ENCODE data around the gene CIBAR2.

Gene CIBAR2

DNA sequence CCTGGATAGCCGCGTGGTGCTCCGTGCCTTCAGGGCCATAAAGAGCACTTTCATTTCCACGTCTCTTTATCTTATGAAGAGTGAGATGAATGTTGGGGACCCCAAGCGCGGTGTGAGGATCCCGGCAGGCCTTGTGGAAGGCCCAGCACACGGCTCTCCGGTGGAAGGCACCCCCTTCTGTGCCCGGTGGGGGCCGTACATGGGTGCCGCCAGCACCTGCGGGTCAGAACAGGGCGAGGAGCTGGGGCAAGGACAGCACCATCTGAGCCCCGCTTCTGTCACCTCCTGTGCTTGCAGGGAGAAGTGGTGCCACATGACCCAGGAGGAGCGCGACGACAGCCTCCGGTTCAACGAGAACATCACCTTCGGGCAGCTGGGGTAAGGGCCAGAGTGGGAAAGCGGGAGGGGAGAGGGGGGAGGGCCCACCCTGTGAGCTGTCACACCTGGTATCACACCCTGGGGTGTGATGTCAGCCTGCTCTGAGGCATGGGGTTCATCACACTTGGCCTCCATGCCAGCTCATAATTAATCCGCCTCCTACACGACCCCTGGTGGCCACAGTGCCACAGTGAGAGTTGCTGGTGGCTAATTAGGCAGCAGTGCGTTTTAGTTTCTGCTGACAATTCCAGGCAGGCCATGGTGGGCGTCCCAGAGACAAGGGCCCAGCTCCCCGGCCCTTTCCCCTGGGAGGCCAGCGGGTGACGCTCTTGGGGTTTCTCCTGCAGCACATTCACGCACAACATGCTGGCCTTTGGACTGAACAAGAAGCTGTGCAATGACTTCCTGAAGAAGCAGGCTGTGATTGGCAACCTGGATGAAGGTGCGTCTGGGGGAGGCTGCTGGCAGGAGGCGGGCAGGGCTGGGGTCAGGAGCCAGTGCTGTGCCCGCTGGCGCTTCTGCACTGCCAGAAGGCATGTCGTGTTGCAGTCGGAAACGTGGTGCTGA, 25.7 kb downstream of the CIBAR2 start:
- DNase-seq (ENCODE audit: extremely low spot score, insufficient read length, low read depth) (peak; percentile 57), FAIRE-seq (peak; percentile 89)

DNA sequence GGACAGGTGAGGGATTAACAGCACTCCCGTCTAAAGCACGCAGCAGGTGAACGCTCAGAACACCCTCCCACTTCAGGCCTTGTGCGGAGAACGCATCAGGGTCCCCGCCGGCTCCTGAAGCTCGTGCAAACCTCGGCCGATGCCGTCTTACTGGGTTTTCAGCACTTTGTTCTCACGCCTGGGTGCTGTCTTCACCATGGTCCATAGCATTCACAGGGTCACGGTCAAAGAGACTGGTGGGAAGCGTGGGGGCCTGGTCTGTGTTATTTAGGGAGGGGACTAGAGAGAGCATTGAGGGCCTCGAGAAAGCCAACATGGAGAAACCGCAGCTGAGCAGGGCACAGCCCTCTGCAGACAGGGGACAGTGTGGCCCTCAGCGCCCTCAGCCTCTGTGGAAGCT, 26.6 kb downstream of the CIBAR2 start:
- no peak for DNase-seq (ENCODE audit: extremely low spot score, insufficient read length, low read depth)
- no peak for FAIRE-seq

DNA sequence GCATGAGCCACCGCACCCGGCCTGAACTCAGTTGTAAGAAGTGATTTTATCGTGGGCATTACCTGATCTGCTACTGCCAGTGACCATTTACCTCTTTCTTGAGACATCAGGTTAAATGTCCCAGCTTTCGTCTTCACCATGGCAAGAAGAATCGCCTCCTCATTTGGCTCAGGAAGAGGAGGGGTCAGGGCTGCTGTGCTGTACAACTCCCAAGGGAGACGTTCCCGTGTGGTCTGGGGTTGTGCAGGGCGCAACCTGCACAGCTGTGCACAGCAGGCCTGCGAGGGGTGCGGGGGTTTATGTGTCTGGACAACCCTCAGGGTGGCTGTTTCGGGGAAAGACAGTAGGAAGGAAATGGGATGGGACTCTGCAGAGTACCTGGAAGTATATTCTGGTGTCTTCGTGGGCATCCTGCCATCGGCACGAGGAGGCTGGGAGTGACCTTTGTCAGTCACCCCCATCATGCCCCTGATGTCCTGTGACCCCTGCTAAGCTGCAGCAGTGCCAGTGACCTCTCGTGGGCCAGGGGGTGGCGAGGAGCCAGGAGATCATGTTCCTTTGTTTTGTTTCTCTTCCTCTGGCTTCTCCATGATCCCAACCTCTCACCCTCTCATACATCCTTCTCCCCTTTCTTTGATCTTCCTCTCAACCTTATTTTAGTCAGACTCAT, 27.3 kb downstream of the CIBAR2 start:
- no peak for DNase-seq (ENCODE audit: extremely low spot score, insufficient read length, low read depth)
- FAIRE-seq: peak; percentile 45

DNA sequence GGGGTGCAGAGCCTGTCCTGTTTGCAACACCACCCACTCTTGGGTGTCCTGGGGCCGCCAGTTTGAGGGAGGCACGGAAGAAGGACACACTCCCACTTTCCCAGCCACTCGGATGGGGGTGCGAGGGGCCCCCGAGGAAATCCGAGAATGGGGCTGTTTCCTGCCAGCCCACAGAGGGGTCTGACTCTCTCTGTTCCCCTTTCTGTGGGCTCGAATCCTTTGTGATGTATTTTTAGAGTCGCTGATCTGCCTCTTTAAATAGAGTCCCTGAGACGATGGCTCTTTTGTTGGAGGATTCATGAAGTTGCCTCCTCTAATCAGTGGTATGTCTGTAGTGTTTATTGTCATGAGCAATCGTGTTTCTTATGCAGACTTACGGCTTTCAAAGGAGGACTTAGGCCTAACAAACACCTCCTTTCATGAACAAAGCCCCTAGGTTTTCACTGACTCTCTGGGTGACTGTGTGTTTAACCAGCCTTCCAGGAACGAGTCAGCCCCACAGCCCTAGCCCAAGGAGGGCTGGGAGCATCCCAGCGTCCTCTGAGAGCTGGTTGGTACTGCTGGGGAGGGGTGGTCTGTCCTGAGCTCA, 29.1 kb downstream of the CIBAR2 start:
- DNase-seq (ENCODE audit: extremely low spot score, insufficient read length, low read depth): no peak
- peak; percentile 46 for FAIRE-seq

GRCh38 chr16:85082173-85083050, 29.9 kb downstream of the CIBAR2 start:
- no peak for FAIRE-seq
- no peak for DNase-seq (ENCODE audit: extremely low spot score, insufficient read length, low read depth)

DNA sequence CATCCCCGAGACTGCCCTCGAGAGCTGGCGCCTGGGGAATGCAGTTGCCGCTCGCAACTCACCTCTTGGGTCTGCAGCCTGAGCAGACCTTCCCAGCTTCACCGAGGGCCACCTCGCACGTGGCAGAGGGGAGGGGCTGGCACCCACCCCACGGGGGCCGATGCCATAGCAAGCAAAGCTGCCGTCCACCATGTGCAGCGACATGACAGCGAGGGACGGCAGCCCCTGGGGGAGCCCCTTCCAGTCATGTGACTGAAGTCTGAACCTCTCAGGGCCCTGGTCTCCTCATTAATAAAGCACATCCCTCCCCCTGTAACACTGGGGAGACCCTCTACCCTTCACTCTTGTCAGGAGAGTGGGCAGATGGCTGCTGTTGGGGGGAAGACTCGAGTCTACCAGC, 30.5 kb downstream of the CIBAR2 start:
- FAIRE-seq: no peak
- no peak for DNase-seq (ENCODE audit: extremely low spot score, insufficient read length, low read depth)

DNA sequence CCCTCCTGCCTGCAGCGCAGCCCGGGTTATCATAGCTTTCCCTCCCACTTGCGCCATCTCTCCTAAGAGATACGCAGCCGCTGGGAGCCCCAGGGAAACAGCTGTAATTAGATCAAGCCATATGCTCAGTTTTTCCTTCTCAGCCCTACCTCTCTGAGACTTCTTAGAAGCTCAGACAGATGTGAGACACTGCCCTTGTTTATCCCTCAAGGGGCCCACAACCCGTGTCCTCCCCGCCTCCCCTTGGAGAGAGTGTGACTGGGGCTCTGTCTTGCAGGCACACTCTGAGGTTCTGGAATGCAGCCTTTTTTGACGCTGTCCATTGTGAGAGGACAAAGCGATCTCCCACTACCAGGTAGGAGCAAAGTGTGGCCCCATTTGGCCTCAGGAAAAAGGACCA, 31.2 kb downstream of the CIBAR2 start:
- FAIRE-seq (no peak), DNase-seq (ENCODE audit: extremely low spot score, insufficient read length, low read depth) (no peak)

- DNase-seq (ENCODE audit: extremely low spot score, insufficient read length, low read depth) (no peak), FAIRE-seq (no peak)
Measured at GRCh38 chr16:85079785-85080570, 32.3 kb downstream of the CIBAR2 start.

DNA sequence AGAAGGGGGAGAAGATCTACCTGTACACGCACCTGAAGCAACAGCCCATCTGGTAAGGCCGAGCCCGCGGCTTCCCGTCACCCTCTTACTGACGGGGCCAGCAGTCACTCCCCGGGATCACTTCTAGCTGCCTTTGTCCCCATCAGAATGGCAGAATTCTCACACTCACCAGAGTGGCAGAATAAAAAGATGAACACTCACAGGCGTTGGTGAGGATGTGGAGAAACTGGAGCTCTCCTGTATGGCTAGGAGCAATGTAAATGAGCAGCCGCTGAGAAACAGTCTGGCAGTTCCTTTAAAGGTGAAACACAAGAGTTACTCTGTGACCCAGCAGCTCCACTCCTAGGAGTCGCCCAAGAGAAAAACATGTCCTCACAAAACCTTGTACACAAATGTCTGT, 33.3 kb downstream of the CIBAR2 start:
- DNase-seq (ENCODE audit: extremely low spot score, insufficient read length, low read depth) (no peak), FAIRE-seq (no peak)

GRCh38 chr16:85078226-85078625, 34.0 kb downstream of the CIBAR2 start:
- DNase-seq (ENCODE audit: extremely low spot score, insufficient read length, low read depth) (no peak), FAIRE-seq (no peak)

GRCh38 chr16:85077576-85078125, 34.6 kb downstream of the CIBAR2 start:
- no peak for FAIRE-seq
- no peak for DNase-seq (ENCODE audit: extremely low spot score, insufficient read length, low read depth)

DNA sequence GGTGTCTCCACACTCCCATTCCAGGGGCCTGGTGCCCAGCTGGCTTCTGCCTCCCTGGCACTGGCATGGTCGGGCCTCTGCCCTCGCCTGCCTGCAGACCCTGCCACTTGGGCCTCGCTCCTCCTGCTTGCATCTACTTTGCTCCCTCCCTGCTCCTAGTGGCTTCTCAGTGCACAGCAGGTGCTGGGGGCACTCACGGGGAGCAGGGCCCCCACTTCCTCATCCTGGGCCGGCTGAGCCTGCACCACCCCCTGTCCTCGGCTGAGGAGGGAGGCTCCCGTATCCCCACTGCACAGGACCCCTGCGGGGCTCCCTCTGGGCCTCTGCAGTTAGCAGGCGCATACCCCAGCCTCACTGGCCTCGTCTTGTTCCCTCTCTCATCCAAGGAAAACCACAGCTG, 35.2 kb downstream of the CIBAR2 start:
- FAIRE-seq (no peak), DNase-seq (ENCODE audit: extremely low spot score, insufficient read length, low read depth) (no peak)

DNA sequence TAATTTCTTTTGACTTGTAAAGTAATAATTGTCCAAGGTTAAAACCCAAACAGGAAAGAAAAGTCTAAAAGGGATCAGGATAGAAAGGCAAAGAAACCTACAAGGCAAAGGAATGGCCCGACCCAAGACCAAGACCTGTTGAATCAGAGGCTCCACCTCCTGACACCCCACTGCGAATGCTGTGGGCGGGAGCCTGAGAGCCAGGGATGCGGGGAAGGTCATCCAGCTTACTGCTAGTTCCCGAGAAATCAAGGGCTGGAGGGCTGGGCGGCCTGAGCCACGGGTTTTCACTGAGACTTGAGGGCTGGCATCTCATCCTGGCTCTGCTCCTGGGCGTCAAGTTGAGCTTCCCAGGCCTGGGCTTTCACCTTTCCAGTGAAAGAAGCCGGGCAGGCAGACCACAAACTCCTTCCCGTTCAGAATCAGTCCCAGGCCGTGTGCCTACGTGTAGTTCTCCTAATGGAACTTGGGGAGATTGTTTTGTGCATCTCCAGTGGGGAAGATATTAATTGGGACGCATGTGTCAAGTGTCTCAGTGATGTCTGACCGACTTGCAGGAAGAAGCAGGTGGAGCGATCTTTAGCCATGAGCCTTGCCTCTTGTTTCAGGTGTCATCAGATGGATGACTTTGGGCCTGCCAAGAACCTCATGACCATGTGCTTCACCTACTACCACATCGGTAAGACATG, 36.9 kb downstream of the CIBAR2 start:
- FAIRE-seq (no peak), DNase-seq (ENCODE audit: extremely low spot score, insufficient read length, low read depth) (no peak)

GRCh38 chr16:85074225-85074914, 37.9 kb downstream of the CIBAR2 start:
- FAIRE-seq (no peak), DNase-seq (ENCODE audit: extremely low spot score, insufficient read length, low read depth) (no peak)

GRCh38 chr16:85072947-85073346, 39.3 kb downstream of the CIBAR2 start:
- no peak for DNase-seq (ENCODE audit: extremely low spot score, insufficient read length, low read depth)
- FAIRE-seq: no peak

GRCh38 chr16:85072076-85072860, 40.0 kb downstream of the CIBAR2 start:
- no peak for FAIRE-seq
- DNase-seq (ENCODE audit: extremely low spot score, insufficient read length, low read depth): no peak

DNA sequence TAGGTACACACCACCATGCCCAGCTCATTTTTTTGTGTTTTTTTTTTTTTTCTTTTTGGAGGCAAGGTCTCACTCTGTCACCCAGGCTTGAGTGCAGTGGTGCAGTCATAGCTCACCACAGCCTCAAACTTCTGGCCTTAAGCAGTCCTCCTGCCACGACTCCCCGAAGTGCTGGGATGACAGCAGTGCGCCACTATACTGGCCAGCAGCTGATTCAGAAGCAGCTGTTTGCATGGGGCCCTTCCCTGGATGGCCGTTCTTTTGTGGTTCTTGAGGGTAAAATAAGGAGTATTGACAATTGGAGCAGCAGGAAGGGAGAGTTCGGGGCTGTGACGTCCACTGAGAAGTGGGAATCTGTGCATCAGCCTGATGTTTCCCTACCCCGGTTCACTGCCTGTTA, 43.1 kb downstream of the CIBAR2 start:
- no peak for FAIRE-seq
- DNase-seq (ENCODE audit: extremely low spot score, insufficient read length, low read depth): no peak

Measured in GM18507 (cell line).